ENCODE results near the gene PPP1R3C. TPM values are rescaled to one million over a fixed set of nuclear protein-coding genes. Genes with fewer than 3 reads are reported as not detected.

The PPP1R3C gene
- total and polyA plus RNA-seq, 4 donors: 69.2 to 288 (median 123) TPM

DNA sequence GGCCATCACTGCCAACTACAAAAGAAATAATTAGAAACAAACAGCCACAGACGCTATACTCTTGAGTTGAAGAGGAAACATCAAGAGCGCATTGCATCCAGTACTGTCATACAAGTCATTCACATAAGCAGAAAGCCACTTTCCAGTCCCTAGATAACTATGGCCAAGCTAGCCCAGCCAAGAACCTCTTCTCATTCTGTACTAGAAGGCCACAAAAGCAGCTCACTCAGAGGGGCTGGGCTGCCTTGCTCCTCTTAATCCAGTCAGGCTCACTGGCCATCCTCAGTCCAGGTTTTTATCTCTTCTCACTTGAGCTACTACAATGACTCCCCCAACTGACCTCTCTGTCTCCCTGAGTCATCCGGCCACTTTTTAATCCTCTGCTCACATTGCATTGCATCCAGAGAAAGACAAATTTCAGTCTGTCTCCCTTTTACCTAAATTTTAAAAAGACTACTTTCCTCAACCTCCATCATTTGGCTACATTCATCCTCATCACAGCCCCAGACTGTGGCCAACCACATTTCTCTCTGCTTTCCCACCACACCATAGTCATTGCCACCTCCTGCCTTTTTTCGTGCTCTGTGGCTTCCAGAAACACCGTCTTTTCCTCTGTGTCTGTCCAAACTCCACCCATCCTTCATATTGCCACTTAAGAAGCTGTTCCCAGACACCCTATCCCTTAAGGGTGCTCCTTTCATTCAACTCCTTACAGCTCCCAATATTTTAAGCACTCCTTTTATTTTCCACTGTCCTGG is 25.0 kb downstream of the PPP1R3C start:
- H3K4me3 ChIP-seq (ENCODE audit: low read length in 2 of 2): no peak overlapping the region
- intact Hi-C loops (cut with DNase I): no loop called here
- DNase-seq (no peak), ATAC-seq (ENCODE audit: low FRiP score) (no peak)
- no peaks in the 10 kb centered on the region for H3K36me3 ChIP-seq (ENCODE audit: control insufficient read depth in 1 of 2, insufficient read depth in 2 of 2, low read length in 1 of 2)
- peak overlapping the region; percentile 91 to 92 for H3K27ac ChIP-seq (ENCODE audit: low read depth in 1 of 2, low read length in 2 of 2)
- 27% methylated on average over 5 of the region's 5 CpGs for WGBS, 2 donors
- H3K4me1 ChIP-seq (ENCODE audit: control insufficient read depth in 1 of 2, insufficient read depth in 2 of 2, low read length in 2 of 2): peaks cover 6 to 13% of the 10 kb centered on the region in 2 donors
- H3K9me3 ChIP-seq (ENCODE audit: control insufficient read depth, low read length): no peaks in the 10 kb centered on the region
- no peaks in the 10 kb centered on the region for H3K27me3 ChIP-seq (ENCODE audit: control insufficient read depth in 1 of 2, insufficient read depth in 2 of 2, low read length in 1 of 2)

DNA sequence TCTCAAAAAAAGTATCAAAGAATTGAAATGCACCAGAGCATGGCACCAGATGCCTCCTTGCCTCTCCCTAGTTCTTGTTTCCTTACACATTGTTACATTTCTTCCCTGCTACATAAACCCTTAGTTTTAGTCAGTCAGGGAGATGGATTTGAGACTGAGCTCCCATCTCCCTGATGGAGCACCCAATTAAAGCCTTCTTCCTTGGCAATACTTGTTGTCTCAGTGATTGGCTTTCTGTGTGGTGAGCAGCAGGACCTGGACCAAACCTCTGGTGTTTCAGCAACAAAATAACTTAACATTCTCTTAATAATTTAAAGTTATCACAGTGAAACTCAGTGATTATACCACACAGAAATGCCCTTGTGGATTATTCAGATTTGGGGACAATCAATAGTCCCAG is 26.9 kb downstream of the PPP1R3C start:
- peaks cover 6 to 13% of the 10 kb centered on the region in 2 donors for H3K4me1 ChIP-seq (ENCODE audit: control insufficient read depth in 1 of 2, insufficient read depth in 2 of 2, low read length in 2 of 2)
- H3K27ac ChIP-seq (ENCODE audit: low read depth in 1 of 2, low read length in 2 of 2): peak overlapping the region; percentile 63 to 88
- H3K36me3 ChIP-seq (ENCODE audit: control insufficient read depth in 1 of 2, insufficient read depth in 2 of 2, low read length in 1 of 2): no peaks in the 10 kb centered on the region
- DNase-seq (no peak), ATAC-seq (ENCODE audit: low FRiP score) (no peak)
- no peaks in the 10 kb centered on the region for H3K27me3 ChIP-seq (ENCODE audit: control insufficient read depth in 1 of 2, insufficient read depth in 2 of 2, low read length in 1 of 2)
- no peak overlapping the region for H3K4me3 ChIP-seq (ENCODE audit: low read length in 2 of 2)
- intact Hi-C loops (cut with DNase I): loop anchor here (2.0 kb wide), 1 partner anchor 15 kb away; no protein-coding TSS in a partner anchor
- H3K9me3 ChIP-seq (ENCODE audit: control insufficient read depth, low read length): no peaks in the 10 kb centered on the region

DNA sequence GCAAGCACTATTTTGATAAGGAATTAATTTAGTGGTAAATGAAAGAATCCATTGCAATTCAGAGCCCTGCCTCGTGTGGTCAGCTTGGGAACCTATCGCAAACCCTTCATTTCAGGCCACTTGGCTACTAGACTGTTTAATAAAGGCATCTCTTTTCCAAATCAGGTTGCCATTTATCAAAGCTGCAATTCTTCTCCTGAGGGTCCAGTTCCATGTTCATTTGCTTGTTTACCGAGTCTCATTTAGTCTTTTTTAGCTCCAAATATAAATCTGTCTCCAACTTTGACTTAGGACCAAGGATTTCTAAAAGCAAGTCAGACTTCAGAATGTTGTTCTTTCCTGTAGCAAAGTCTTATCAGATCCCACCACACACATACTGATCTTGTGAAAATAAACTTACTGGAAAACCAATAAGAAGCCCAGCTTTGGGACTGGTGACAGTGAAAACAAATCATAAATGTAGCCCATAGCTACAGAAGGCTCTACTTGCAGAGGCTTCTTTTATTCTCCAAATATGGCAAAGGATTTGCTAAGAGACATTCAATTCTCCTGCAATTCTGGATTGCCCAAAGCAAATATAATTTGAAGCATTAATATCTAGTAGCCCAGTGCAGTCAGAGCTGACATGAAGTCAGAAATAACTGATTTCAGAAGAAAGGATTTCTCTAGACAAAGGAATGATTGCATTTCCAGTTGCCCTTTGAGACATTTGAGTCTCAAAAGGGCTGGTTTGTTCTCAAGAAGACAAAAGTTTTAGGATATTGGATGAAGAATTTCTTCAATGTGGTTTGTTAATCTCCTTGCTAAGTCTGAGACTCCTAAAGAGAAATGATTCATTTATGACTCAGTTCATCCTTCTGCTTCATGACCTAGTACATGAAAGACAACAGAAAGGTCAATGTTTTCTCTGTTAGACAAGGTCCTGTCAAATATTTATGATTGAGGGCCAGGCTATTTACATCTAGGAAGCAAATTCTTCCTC is 28.0 kb downstream of the PPP1R3C start:
- peaks cover 6 to 13% of the 10 kb centered on the region in 2 donors for H3K4me1 ChIP-seq (ENCODE audit: control insufficient read depth in 1 of 2, insufficient read depth in 2 of 2, low read length in 2 of 2)
- WGBS, 2 donors: 2 to 4% methylated on average over 3 of the region's 3 CpGs
- intact Hi-C loops (cut with DNase I): loop anchor here (2.0 kb wide), 1 partner anchor 14 kb away; no protein-coding TSS in a partner anchor
- ATAC-seq (ENCODE audit: low FRiP score) (peak; percentile 58), DNase-seq (no peak)
- H3K9me3 ChIP-seq (ENCODE audit: control insufficient read depth, low read length): no peaks in the 10 kb centered on the region
- H3K27ac ChIP-seq (ENCODE audit: low read depth in 1 of 2, low read length in 2 of 2): peak overlapping the region; percentile 79 to 88
- peak overlapping the region in 1 of 2 donors; percentile 5 for H3K4me3 ChIP-seq (ENCODE audit: low read length in 2 of 2)
- H3K27me3 ChIP-seq (ENCODE audit: control insufficient read depth in 1 of 2, insufficient read depth in 2 of 2, low read length in 1 of 2): no peaks in the 10 kb centered on the region
- H3K36me3 ChIP-seq (ENCODE audit: control insufficient read depth in 1 of 2, insufficient read depth in 2 of 2, low read length in 1 of 2): no peaks in the 10 kb centered on the region

GRCh38 chr10:91603931-91604331 is 28.9 kb downstream of the PPP1R3C start:
- 42 to 52% methylated on average over 5 of the region's 5 CpGs for WGBS, 2 donors
- ATAC-seq (ENCODE audit: low FRiP score): no peak
- Histone ChIP-seq H3K9me3 (ENCODE audit: control insufficient read depth, low read length) (no peaks in the 10 kb centered on the region), H3K27me3 (ENCODE audit: control insufficient read depth in 1 of 2, insufficient read depth in 2 of 2, low read length in 1 of 2) (no peaks in the 10 kb centered on the region), H3K4me3 (ENCODE audit: low read length in 2 of 2) (no peak overlapping the region), H3K36me3 (ENCODE audit: control insufficient read depth in 1 of 2, insufficient read depth in 2 of 2, low read length in 1 of 2) (no peaks in the 10 kb centered on the region), H3K4me1 (ENCODE audit: control insufficient read depth in 1 of 2, insufficient read depth in 2 of 2, low read length in 2 of 2) (peaks cover 6 to 13% of the 10 kb centered on the region in 2 donors), H3K27ac (ENCODE audit: low read depth in 1 of 2, low read length in 2 of 2) (peak overlapping the region; percentile 39 to 58)
- intact Hi-C loops (cut with DNase I): loop anchor here (2.0 kb wide), 1 partner anchor 13 kb away; no protein-coding TSS in a partner anchor
- DNase-seq: no peak

DNA sequence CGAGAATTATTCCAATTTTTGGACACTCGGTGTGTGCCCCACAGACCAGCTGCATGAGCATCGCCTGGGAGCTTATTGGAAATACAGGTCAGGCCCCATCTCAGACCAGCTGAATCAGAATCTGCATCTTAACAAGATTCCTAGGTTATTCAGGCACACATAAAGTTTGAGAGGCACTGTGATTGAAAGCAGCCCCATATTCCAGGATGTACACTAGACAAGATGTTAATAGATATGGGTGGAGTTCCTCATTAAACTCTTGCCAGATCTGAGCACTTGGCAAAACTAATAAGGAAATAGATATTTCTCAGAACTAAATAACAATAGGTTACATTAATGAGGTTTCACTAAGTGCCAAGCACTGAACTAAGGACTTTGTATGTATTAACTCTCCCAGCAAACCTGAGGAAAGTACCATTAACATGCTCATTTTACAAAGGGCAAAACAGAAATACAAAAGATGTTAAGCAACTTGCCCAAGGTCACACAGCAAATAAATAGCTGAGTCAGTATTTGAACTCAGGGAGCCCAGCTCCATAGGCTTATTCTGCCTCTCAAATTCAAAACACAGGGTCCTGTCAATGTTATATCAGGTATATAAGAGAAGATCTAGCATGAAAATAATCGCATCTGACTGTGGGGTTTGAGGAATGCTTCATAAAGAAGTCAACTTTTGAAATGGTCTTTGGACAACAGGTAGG is 29.9 kb downstream of the PPP1R3C start:
- DNase-seq (no peak), ATAC-seq (ENCODE audit: low FRiP score) (no peak)
- Histone ChIP-seq H3K9me3 (ENCODE audit: control insufficient read depth, low read length) (no peaks in the 10 kb centered on the region), H3K4me3 (ENCODE audit: low read length in 2 of 2) (no peak overlapping the region), H3K36me3 (ENCODE audit: control insufficient read depth in 1 of 2, insufficient read depth in 2 of 2, low read length in 1 of 2) (no peaks in the 10 kb centered on the region), H3K27me3 (ENCODE audit: control insufficient read depth in 1 of 2, insufficient read depth in 2 of 2, low read length in 1 of 2) (no peaks in the 10 kb centered on the region), H3K4me1 (ENCODE audit: control insufficient read depth in 1 of 2, insufficient read depth in 2 of 2, low read length in 2 of 2) (peaks cover 6 to 16% of the 10 kb centered on the region in 2 donors), H3K27ac (ENCODE audit: low read depth in 1 of 2, low read length in 2 of 2) (peak overlapping the region; percentile 29 to 52)
- 63 to 86% methylated on average over 4 of the region's 4 CpGs for WGBS, 2 donors
- intact Hi-C loops (cut with DNase I): no loop called here

- 46 to 57% methylated on average over 3 of the region's 3 CpGs for WGBS, 2 donors
- peaks cover 6 to 17% of the 10 kb centered on the region in 2 donors for H3K4me1 ChIP-seq (ENCODE audit: control insufficient read depth in 1 of 2, insufficient read depth in 2 of 2, low read length in 2 of 2)
- no peak for DNase-seq
- H3K36me3 ChIP-seq (ENCODE audit: control insufficient read depth in 1 of 2, insufficient read depth in 2 of 2, low read length in 1 of 2): no peaks in the 10 kb centered on the region
- H3K4me3 ChIP-seq (ENCODE audit: low read length in 2 of 2): no peak overlapping the region
- no peaks in the 10 kb centered on the region for H3K27me3 ChIP-seq (ENCODE audit: control insufficient read depth in 1 of 2, insufficient read depth in 2 of 2, low read length in 1 of 2)
- H3K27ac ChIP-seq (ENCODE audit: low read depth in 1 of 2, low read length in 2 of 2): peak overlapping the region; percentile 29 to 52
- intact Hi-C loops (cut with DNase I): no loop called here
- H3K9me3 ChIP-seq (ENCODE audit: control insufficient read depth, low read length): no peaks in the 10 kb centered on the region
- no peak for ATAC-seq (ENCODE audit: low FRiP score)
These were observed 30.4 kb downstream of the PPP1R3C start for GRCh38 chr10:91602449-91602848.

DNA sequence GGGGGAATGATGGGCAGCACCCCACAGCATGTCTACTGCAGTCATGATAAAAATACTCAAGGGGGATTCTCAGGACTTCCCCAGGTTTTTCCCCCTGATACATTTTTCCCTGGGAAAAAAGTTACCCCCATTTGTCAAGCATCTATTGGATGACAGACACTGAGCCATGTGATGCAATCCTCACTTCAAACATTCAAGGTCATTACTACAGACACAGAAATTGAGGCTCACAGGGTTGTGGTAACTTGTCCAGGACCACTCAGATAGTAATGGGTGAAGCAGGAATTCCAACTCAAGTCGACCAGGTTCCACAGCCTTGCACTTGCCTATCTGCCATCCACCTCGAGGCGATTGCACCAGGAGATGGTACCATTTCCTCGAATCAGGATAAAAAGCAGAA is 31.7 kb downstream of the PPP1R3C start:
- Histone ChIP-seq H3K4me1 (ENCODE audit: control insufficient read depth in 1 of 2, insufficient read depth in 2 of 2, low read length in 2 of 2) (peaks cover 10 to 14% of the 10 kb centered on the region in 2 donors), H3K36me3 (ENCODE audit: control insufficient read depth in 1 of 2, insufficient read depth in 2 of 2, low read length in 1 of 2) (no peaks in the 10 kb centered on the region), H3K4me3 (ENCODE audit: low read length in 2 of 2) (no peak overlapping the region), H3K9me3 (ENCODE audit: control insufficient read depth, low read length) (no peaks in the 10 kb centered on the region), H3K27ac (ENCODE audit: low read depth in 1 of 2, low read length in 2 of 2) (no peak overlapping the region), H3K27me3 (ENCODE audit: control insufficient read depth in 1 of 2, insufficient read depth in 2 of 2, low read length in 1 of 2) (no peaks in the 10 kb centered on the region)
- no peak for DNase-seq
- WGBS, 2 donors: 87 to 91% methylated on average over 4 of the region's 4 CpGs
- no peak for ATAC-seq (ENCODE audit: low FRiP score)
- intact Hi-C loops (cut with DNase I): no loop called here

- ATAC-seq (ENCODE audit: low FRiP score) (no peak), DNase-seq (no peak)
- H3K36me3 ChIP-seq (ENCODE audit: control insufficient read depth in 1 of 2, insufficient read depth in 2 of 2, low read length in 1 of 2): no peaks in the 10 kb centered on the region
- no peaks in the 10 kb centered on the region for H3K27me3 ChIP-seq (ENCODE audit: control insufficient read depth in 1 of 2, insufficient read depth in 2 of 2, low read length in 1 of 2)
- H3K27ac ChIP-seq (ENCODE audit: low read depth in 1 of 2, low read length in 2 of 2): peak overlapping the region; percentile 58 to 77
- H3K4me1 ChIP-seq (ENCODE audit: control insufficient read depth in 1 of 2, insufficient read depth in 2 of 2, low read length in 2 of 2): peaks cover 10 to 20% of the 10 kb centered on the region in 2 donors
- no peak overlapping the region for H3K4me3 ChIP-seq (ENCODE audit: low read length in 2 of 2)
- intact Hi-C loops (cut with DNase I): no loop called here
- 58 to 63% methylated on average over 6 of the region's 6 CpGs for WGBS, 2 donors
- H3K9me3 ChIP-seq (ENCODE audit: control insufficient read depth, low read length): no peaks in the 10 kb centered on the region
These were observed 34.5 kb downstream of the PPP1R3C start for GRCh38 chr10:91598211-91598977.
